Measurements from ENCODE around the gene SEC31A. TPM values are rescaled to one million over a fixed set of nuclear protein-coding genes. Genes with fewer than 3 reads are reported as not detected.
A peak's percentile ranks its signal among the peaks of the same experiment; 100 is the strongest.
"Not testable (repeated sequence)": the region's sequence is repeated elsewhere in the genome, so short reads cannot be mapped to it uniquely, and the experiment has no call there.

Gene SEC31A
- total RNA-seq, 1 donor from 2014 or later, result 178 TPM

DNA sequence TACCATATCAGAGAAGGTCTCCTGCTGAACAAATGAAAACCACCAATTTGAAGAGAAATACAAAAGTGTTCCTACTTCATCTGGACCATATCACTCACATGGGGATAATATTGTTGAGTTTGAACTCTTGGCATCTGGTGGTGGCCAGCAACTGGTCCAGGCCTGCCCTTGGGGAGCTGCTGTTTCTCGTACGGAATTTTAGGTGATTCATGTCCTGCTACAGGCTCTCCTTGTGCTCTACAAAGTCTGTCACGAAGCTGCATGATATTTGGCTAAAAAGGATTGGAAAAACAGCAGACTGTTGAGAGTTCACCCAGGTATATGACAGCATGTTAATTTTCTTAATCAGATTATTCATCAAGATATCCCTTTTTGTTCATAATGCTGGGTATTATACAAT is 42.2 kb downstream of the SEC31A start:
- H3K36me3 ChIP-seq (ENCODE audit: control insufficient read depth, insufficient read depth, low read length), result peaks cover 2% of the 10 kb centered on the region
- no peak overlapping the region for H3K4me3 ChIP-seq (ENCODE audit: low read depth, low read length)
- no peak for DNase-seq (ENCODE audit: low read depth)
- no peaks in the 10 kb centered on the region for H3K27me3 ChIP-seq (ENCODE audit: control insufficient read depth, insufficient read depth, low read length)
- TF ChIP-seq, protein P1, sequence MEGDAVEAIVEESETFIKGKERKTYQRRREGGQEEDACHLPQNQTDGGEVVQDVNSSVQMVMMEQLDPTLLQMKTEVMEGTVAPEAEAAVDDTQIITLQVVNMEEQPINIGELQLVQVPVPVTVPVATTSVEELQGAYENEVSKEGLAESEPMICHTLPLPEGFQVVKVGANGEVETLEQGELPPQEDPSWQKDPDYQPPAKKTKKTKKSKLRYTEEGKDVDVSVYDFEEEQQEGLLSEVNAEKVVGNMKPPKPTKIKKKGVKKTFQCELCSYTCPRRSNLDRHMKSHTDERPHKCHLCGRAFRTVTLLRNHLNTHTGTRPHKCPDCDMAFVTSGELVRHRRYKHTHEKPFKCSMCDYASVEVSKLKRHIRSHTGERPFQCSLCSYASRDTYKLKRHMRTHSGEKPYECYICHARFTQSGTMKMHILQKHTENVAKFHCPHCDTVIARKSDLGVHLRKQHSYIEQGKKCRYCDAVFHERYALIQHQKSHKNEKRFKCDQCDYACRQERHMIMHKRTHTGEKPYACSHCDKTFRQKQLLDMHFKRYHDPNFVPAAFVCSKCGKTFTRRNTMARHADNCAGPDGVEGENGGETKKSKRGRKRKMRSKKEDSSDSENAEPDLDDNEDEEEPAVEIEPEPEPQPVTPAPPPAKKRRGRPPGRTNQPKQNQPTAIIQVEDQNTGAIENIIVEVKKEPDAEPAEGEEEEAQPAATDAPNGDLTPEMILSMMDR (IDR thresholded peaks at IDR 0.05; ENCODE audit: insufficient read depth, low read length, poor library complexity, severe bottlenecking), result no peak

DNA sequence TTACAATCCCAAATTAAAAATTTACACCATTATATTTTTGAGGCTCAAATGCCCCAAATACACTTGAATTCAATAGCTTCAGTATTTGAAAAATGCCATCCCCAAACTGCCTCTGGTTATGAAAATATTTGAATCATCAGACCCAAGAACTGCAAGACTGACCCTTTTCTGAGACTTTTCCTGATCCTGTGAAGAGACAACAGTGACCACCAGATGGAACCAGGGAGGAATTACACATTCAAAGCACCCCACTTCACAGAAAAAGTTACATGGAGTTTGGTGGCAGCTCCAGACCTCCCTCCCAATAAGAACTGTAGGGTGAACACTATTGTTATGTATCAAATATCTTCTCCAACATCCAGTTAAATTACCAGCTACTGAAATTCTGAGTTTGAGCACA is 48.4 kb downstream of the SEC31A start:
- Histone ChIP-seq H3K4me3 (ENCODE audit: low read depth, low read length) (no peak overlapping the region), H3K36me3 (ENCODE audit: control insufficient read depth, insufficient read depth, low read length) (no peaks in the 10 kb centered on the region), H3K27me3 (ENCODE audit: control insufficient read depth, insufficient read depth, low read length) (no peaks in the 10 kb centered on the region)
- TF ChIP-seq, protein P1 (IDR thresholded peaks at IDR 0.05; ENCODE audit: insufficient read depth, low read length, poor library complexity, severe bottlenecking), result peak; percentile 31
- no peak for DNase-seq (ENCODE audit: low read depth)

DNA sequence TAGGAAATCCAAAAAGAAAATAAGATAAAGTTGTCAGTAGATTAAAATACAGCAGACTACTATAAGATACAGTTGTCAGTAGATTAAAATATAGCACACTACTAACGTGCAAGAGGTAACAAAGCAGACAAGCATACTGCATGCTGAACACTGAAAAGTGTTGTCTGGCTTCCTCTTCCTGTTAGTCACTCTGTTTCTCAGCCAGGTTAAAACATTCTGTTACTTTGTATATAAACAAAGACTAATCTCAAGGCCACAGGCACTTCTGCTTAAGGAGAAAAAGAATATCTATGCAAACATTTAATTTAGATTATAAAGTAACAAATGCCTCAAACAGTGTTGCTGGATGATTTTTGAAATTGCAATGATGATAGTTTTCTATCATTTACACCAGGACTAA is 51.3 kb downstream of the SEC31A start:
- Histone ChIP-seq H3K36me3 (ENCODE audit: control insufficient read depth, insufficient read depth, low read length) (no peaks in the 10 kb centered on the region), H3K27me3 (ENCODE audit: control insufficient read depth, insufficient read depth, low read length) (no peaks in the 10 kb centered on the region), H3K4me3 (ENCODE audit: low read depth, low read length) (no peak overlapping the region)
- DNase-seq (ENCODE audit: low read depth), result no peak
- TF ChIP-seq, protein P1 (IDR thresholded peaks at IDR 0.05; ENCODE audit: insufficient read depth, low read length, poor library complexity, severe bottlenecking), result no peak

DNA sequence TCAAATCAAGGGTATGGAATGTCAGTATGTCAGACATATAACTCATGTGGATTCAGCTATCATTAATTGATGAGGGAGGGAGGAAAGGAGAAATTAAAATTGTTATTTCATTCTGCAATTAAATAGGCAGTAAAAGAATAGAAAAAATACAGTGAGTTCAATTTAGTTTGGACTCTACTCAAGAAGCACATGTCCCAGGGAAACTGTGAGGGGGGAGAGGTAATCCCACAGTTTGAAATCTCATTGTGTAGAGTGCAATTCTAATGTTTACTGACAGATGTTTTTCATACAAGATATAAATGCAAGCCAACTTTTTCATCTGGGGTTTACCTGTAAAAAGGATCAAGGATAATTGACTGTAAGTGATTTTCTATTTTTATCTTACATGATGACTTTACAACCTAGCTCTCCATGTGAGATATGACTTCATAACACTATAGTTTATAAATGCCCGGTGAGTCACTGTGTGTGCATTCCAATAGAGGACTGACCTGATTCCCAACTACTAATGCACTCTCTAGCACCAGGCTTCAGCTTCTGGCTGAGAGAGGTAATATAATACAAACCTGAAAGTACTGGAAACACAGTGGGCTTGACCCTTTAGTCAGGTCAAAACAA is 57.1 kb downstream of the SEC31A start:
- Histone ChIP-seq H3K36me3 (ENCODE audit: control insufficient read depth, insufficient read depth, low read length) (no peaks in the 10 kb centered on the region), H3K27me3 (ENCODE audit: control insufficient read depth, insufficient read depth, low read length) (no peaks in the 10 kb centered on the region), H3K4me3 (ENCODE audit: low read depth, low read length) (no peak overlapping the region)
- TF ChIP-seq, protein P1 (IDR thresholded peaks at IDR 0.05; ENCODE audit: insufficient read depth, low read length, poor library complexity, severe bottlenecking), result no peak
- peak; percentile 34 for DNase-seq (ENCODE audit: low read depth)

DNA sequence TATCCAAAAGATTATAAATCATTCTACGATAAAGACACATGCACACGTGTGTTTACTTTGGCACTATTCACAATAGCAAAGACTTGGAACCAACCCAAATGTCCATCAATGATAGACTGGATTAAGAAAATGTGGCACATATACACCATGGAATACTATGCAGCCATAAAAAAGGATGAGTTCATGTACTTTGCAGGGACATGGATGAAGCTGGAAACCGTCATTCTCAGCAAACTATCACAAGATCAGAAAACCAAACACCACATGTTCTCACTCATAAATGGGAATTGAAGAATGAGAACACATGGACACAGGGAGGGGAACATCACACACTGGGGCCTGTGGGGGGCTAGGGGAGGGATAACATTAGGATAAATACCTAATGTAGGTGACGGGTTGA is 57.9 kb downstream of the SEC31A start:
- H3K27me3 ChIP-seq (ENCODE audit: control insufficient read depth, insufficient read depth, low read length); H3K4me3 ChIP-seq (ENCODE audit: low read depth, low read length); H3K36me3 ChIP-seq (ENCODE audit: control insufficient read depth, insufficient read depth, low read length); DNase-seq (ENCODE audit: low read depth): not testable (repeated sequence)

DNA sequence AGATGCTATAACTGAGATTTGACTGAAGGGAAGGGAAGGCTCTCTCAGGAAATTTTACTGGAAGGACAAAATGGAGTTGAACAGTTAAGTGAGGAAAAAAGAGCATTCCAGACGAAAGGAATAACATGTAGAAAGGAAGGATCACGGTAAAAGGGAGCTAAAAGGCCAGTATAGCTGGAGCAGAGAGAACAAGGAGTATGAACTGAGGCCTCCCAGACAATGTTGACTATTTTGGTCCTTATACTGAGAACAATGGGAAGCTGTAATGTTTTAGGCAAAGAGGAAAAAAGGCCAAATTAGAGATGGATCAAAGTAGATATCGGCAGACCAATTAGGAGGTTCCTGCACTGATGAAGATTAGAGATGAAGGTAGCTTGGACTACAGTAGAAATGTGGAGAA is 65.5 kb downstream of the SEC31A start:
- Histone ChIP-seq H3K4me3 (ENCODE audit: low read depth, low read length) (no peak overlapping the region), H3K36me3 (ENCODE audit: control insufficient read depth, insufficient read depth, low read length) (peaks cover 1% of the 10 kb centered on the region), H3K27me3 (ENCODE audit: control insufficient read depth, insufficient read depth, low read length) (no peaks in the 10 kb centered on the region)
- no peak for DNase-seq (ENCODE audit: low read depth)
- TF ChIP-seq, protein P1 (IDR thresholded peaks at IDR 0.05; ENCODE audit: insufficient read depth, low read length, poor library complexity, severe bottlenecking), result no peak
